ENCODE measurements around the gene MIS18A. TPM values are rescaled to one million over a fixed set of nuclear protein-coding genes. Genes with fewer than 3 reads are reported as not detected.

MIS18A gene
- polyA plus RNA-seq, 1 donor from 2014 or later, result 15.9 TPM

DNA sequence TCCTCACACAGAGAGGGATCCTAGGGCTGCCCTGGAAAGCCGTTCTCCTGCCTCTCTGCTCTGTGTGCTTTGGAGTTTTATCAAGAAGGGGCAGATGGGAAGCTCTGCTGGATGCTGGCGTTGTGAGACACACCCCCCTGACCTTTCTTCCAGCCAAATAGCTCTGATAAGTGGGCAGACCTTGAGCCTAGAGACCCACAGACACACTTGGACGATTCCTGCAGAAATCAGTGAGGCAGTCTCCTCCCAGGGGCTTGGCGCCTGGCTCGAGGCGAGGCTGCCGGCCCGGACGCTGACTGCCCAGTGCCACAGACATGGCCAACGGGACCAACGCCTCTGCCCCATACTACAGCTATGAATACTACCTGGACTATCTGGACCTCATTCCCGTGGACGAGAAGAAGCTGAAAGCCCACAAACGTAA lies 19.8 kb upstream of the MIS18A start, which contains the start of gene MRAP:
Gene MRAP (plus strand): TSS at position 198 of the 424 bp plus-strand sequence. CDS start 117 bp downstream, at position 315.
- Histone ChIP-seq H3K9me3 (ENCODE audit: low read length) (no peaks in the 10 kb centered on the region), H3K9me2 (ENCODE audit: insufficient read depth, low read length) (no peaks in the 10 kb centered on the region), H3K4me3 (ENCODE audit: low read length) (no peak within 1 kb of the TSS), H3K27me3 (ENCODE audit: insufficient read depth, low read depth, low read length) (no peaks in the 10 kb centered on the region), H4K20me1 (ENCODE audit: insufficient read depth) (no peaks in the 10 kb centered on the region), H2AFZ (ENCODE audit: low read depth, low read length) (no peak within 1 kb of the TSS), H3F3A (ENCODE audit: insufficient read depth, low read length, poor library complexity, severe bottlenecking) (no peaks in the 10 kb centered on the region), H3K9ac (ENCODE audit: low read length) (no peak within 1 kb of the TSS), H3K36me3 (ENCODE audit: insufficient read depth, low read length) (no peaks in the 10 kb centered on the region), H3K79me2 (replicated peaks; ENCODE audit: insufficient read depth, low read length) (no peaks in the 10 kb centered on the region), H3K4me2 (ENCODE audit: low read length) (no peak within 1 kb of the TSS), H3K27ac (ENCODE audit: low read length) (no peak within 1 kb of the TSS)
- TF ChIP-seq POLR2AphosphoS5 (IDR thresholded peaks at IDR 0.05), result no peak
- TF ChIP-seq EZH2 (IDR thresholded peaks at IDR 0.05; ENCODE audit: borderline replicate concordance, insufficient read depth, low read length, poor library complexity, severe bottlenecking), result no peak
- TF ChIP-seq, protein P1, sequence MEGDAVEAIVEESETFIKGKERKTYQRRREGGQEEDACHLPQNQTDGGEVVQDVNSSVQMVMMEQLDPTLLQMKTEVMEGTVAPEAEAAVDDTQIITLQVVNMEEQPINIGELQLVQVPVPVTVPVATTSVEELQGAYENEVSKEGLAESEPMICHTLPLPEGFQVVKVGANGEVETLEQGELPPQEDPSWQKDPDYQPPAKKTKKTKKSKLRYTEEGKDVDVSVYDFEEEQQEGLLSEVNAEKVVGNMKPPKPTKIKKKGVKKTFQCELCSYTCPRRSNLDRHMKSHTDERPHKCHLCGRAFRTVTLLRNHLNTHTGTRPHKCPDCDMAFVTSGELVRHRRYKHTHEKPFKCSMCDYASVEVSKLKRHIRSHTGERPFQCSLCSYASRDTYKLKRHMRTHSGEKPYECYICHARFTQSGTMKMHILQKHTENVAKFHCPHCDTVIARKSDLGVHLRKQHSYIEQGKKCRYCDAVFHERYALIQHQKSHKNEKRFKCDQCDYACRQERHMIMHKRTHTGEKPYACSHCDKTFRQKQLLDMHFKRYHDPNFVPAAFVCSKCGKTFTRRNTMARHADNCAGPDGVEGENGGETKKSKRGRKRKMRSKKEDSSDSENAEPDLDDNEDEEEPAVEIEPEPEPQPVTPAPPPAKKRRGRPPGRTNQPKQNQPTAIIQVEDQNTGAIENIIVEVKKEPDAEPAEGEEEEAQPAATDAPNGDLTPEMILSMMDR (IDR thresholded peaks at IDR 0.05; ENCODE audit: poor library complexity, severe bottlenecking), result no peak

DNA sequence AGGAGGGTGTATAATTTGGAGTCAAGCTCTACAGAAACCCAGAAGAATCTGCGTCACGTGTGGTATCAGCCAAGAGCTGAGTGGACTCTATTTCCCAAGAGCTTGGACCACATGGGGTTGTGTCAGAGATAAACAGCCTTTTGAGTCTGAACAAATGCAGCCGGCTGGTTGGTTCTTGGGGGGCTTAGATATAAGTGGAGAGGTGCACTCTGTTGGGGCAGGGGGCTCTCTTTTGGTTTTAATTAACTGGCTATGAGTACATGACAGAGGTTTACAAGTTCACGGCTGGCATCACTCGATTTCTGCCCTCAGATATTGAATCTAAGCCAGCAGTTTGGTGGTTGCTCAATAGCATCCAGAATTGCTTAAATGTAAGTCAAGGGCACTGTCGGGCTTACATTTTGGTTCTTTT lies 19.3 kb upstream of the MIS18A start:
- Histone ChIP-seq H3K9me3 (ENCODE audit: low read length) (no peaks in the 10 kb centered on the region), H3K9ac (ENCODE audit: low read length) (no peak overlapping the region), H4K20me1 (ENCODE audit: insufficient read depth) (no peaks in the 10 kb centered on the region), H2AFZ (ENCODE audit: low read depth, low read length) (no peak overlapping the region), H3K4me2 (ENCODE audit: low read length) (no peak overlapping the region), H3K79me2 (replicated peaks; ENCODE audit: insufficient read depth, low read length) (no peaks in the 10 kb centered on the region), H3K27me3 (ENCODE audit: insufficient read depth, low read depth, low read length) (no peaks in the 10 kb centered on the region), H3K4me3 (ENCODE audit: low read length) (no peak overlapping the region), H3K9me2 (ENCODE audit: insufficient read depth, low read length) (no peaks in the 10 kb centered on the region), H3F3A (ENCODE audit: insufficient read depth, low read length, poor library complexity, severe bottlenecking) (no peaks in the 10 kb centered on the region), H3K36me3 (ENCODE audit: insufficient read depth, low read length) (no peaks in the 10 kb centered on the region), H3K27ac (ENCODE audit: low read length) (no peak overlapping the region)
- TF ChIP-seq, protein P1 (IDR thresholded peaks at IDR 0.05; ENCODE audit: poor library complexity, severe bottlenecking), result no peak
- TF ChIP-seq EZH2 (IDR thresholded peaks at IDR 0.05; ENCODE audit: borderline replicate concordance, insufficient read depth, low read length, poor library complexity, severe bottlenecking), result no peak
- no peak for TF ChIP-seq TAF1 (IDR thresholded peaks at IDR 0.05; ENCODE audit: low read depth)
- TF ChIP-seq MXI1 (conservative IDR thresholded peaks at IDR 0.05; ENCODE audit: poor library complexity, severe bottlenecking), result no peak
- no peak for TF ChIP-seq EP300 (conservative IDR thresholded peaks at IDR 0.05; ENCODE audit: poor library complexity, severe bottlenecking)
- TF ChIP-seq RAD21 (conservative IDR thresholded peaks at IDR 0.05), result no peak
- TF ChIP-seq, protein P2, sequence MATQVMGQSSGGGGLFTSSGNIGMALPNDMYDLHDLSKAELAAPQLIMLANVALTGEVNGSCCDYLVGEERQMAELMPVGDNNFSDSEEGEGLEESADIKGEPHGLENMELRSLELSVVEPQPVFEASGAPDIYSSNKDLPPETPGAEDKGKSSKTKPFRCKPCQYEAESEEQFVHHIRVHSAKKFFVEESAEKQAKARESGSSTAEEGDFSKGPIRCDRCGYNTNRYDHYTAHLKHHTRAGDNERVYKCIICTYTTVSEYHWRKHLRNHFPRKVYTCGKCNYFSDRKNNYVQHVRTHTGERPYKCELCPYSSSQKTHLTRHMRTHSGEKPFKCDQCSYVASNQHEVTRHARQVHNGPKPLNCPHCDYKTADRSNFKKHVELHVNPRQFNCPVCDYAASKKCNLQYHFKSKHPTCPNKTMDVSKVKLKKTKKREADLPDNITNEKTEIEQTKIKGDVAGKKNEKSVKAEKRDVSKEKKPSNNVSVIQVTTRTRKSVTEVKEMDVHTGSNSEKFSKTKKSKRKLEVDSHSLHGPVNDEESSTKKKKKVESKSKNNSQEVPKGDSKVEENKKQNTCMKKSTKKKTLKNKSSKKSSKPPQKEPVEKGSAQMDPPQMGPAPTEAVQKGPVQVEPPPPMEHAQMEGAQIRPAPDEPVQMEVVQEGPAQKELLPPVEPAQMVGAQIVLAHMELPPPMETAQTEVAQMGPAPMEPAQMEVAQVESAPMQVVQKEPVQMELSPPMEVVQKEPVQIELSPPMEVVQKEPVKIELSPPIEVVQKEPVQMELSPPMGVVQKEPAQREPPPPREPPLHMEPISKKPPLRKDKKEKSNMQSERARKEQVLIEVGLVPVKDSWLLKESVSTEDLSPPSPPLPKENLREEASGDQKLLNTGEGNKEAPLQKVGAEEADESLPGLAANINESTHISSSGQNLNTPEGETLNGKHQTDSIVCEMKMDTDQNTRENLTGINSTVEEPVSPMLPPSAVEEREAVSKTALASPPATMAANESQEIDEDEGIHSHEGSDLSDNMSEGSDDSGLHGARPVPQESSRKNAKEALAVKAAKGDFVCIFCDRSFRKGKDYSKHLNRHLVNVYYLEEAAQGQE (IDR thresholded peaks at IDR 0.05; ENCODE audit: borderline replicate concordance), result no peak
- no peak for TF ChIP-seq POLR2AphosphoS5 (IDR thresholded peaks at IDR 0.05)
- TF ChIP-seq SMC3 (conservative IDR thresholded peaks at IDR 0.05; ENCODE audit: poor library complexity), result no peak

Measured in neural cell (in vitro differentiated cells).